Activated CD8-positive, alpha-beta memory T cell treated with anti-CD3 and anti-CD28 coated beads, Interleukin-2, amount 50 U/mL, for 1 hour (primary cell): Measurements from ENCODE around the gene KRT80.

Experiments used
- DNase-seq: peaks from one replicate; pipeline ENCODE4 v3.0.0-alpha.2; 2020; ENCODE audit errors: extremely low read depth

KRT80 gene

GRCh38 chr12:52198454-52199215 lies 6.8 kb upstream of the KRT80 start:
- no peak for DNase-seq

DNA sequence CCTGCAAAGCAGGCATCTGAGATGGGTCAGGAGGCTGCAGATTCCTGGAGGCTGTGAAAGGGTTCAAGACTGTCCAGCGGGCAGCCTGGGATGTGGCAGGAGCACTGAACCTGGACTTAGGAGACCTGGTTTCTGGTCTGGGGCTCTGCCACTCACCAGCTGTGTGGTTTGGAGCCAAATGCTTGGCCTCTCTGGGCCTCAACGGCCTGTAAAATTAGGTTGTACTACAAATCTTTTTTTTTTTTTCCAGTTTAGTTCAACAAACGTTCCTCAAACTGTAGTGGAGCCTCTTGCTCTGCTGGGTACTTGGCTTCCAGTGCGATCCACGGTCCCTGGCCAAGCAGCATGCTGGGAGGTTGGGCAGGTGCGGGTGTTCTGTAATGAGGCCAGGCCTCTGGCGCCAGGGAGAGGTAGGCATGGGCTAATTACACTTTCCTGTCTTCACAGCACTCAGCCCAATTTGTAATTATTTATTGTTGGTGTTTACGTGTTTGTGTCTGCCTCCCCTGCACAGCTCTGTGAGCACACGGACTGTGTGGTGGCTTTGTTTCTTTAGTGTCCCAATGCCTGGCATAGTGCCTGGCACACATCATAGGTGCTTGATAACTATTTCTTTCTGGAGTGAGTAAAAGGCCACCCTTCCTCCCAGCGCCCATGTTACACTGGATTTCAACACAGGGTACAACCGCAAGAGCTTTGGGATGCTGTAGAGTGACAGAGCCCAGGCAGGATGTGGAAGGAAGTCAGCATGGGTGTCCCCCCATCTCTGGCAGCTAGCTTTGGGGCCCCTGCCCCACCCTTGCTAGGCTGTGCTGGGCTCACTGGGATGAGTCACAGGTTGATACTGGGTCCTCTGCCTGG lies 5.8 kb upstream of the KRT80 start:
- DNase-seq, result no peak

- DNase-seq, result no peak
Measured at GRCh38 chr12:52195065-52195730, 3.4 kb upstream of the KRT80 start.

GRCh38 chr12:52193991-52194390 lies 2.2 kb upstream of the KRT80 start:
- DNase-seq, result no peak

GRCh38 chr12:52193532-52193931 lies 1.7 kb upstream of the KRT80 start:
- DNase-seq, result no peak

- DNase-seq, result no peak
Measured at GRCh38 chr12:52190860-52191729, 719 bp downstream of the KRT80 start.

- no peak for DNase-seq
Measured at GRCh38 chr12:52189376-52190174, 2.2 kb downstream of the KRT80 start.

DNA sequence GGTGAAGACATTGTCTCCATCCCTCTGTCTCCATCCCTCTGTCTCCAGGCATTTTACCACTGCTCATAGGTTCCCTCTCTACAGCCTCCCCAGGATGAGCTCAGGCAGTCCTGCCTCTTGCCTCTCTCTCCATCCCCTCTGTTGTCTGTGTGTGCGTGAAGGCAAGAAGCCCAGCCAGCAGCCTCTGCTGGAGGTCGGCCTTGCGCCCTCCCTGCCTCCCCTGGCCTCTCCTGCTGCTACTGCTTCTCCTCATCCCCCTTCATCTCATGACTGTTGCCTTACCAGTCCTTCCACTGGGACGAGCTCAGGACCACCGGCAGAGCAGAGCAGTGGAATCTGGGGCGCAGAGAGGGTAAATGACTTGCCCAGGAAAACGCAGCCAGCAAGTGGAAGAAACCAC lies 3.2 kb downstream of the KRT80 start:
- DNase-seq, result no peak

- no peak for DNase-seq
Measured at GRCh38 chr12:52187640-52188039, 4.2 kb downstream of the KRT80 start.

- no peak for DNase-seq
Measured at GRCh38 chr12:52187206-52187605, 4.6 kb downstream of the KRT80 start.

- DNase-seq, result no peak
Measured at GRCh38 chr12:52186118-52186840, 5.5 kb downstream of the KRT80 start.

DNA sequence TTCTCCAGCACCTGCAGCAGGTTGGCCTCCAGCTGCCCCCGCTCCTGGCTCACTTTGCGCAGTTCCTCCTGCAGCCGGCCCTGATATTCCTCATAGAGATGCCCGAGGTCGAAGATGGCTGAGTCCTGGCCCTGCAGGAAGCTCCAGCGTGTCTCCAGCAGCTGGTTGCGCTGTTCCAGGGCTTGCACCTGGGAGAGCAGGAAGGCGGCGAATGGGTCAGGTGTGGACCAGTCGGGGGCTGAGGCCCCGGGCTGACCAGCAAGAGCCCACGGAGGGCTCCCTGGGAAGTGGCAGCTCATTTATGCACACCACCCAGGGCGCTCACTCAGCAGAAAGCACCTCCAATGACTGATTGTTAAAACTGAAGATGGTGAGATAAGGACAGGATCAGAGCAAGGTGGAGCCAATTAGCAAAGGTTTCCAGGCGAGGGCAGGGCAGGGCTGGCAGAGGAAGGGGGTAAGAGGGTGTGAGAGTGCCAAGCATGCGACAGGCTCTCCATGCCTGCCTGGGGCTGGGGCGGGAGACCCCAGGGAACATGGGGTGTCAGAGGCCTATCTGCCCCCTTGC lies 6.3 kb downstream of the KRT80 start:
- no peak for DNase-seq

DNA sequence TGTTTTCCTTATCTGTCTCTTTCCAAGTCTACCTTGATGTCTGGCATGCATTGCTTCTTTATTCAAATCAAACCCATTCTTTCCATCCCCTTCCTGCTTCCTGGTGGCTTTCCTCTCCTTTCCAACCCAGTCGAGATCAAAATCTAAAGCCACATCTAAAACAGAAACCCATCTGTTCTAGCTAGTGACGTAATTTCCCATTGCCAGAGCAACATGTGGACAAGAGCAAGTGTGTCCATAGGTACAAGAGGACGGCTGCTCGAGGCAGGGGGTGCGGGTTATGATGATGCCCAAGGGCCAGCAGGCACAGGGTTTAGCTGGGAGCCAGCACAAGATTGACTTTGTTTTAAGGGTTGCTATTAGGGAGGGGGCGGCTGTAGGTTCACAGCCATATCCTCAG lies 7.0 kb downstream of the KRT80 start:
- no peak for DNase-seq

DNA sequence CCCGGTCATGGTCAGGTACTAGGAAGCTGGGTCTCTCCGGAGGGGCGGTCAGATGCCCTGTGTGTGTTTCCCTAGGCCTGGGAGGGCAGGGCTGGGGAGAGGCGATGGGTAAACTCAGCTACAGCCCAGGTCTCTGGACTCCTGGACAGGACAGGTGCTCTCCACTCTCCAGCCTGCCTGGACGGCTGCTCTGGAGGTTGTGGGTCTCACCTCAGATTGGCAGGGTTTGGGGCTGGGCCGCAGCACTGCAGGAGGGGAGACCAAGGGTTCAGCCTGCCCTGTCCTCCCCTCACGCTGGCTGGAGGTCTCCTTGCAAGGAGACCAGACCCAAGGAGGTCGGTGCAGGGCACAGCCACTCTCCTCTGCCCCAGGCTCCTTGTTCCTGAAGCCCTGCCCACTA lies 7.8 kb downstream of the KRT80 start:
- no peak for DNase-seq

- no peak for DNase-seq
Measured at GRCh38 chr12:52183544-52183910, 8.3 kb downstream of the KRT80 start.

GRCh38 chr12:52182898-52183543 lies 8.8 kb downstream of the KRT80 start:
- no peak for DNase-seq

GRCh38 chr12:52182384-52182783 lies 9.4 kb downstream of the KRT80 start:
- DNase-seq, result no peak

DNA sequence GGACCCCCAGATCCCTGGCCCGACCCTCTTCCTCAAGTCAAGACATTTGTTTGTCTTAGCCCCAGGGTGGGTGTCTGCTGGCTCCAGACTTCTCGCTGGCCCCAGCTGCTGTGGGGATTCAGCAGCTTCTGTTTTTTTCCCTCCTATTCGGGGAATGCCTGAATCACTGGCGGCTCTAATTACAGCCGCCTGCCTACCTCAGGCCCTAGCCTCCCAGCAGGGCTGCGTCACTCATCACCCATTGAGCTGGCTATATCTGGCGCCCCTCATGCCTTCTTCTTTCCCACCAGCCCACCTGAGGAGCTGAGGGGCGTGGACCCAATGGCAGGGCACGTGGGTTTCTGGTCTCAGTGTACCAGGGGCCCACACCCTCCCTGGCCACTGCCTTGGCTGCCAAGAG lies 10.1 kb downstream of the KRT80 start:
- no peak for DNase-seq

GRCh38 chr12:52180971-52181628 lies 10.7 kb downstream of the KRT80 start:
- no peak for DNase-seq
